ENCODE data around the gene ASPSCR1.

DNA sequence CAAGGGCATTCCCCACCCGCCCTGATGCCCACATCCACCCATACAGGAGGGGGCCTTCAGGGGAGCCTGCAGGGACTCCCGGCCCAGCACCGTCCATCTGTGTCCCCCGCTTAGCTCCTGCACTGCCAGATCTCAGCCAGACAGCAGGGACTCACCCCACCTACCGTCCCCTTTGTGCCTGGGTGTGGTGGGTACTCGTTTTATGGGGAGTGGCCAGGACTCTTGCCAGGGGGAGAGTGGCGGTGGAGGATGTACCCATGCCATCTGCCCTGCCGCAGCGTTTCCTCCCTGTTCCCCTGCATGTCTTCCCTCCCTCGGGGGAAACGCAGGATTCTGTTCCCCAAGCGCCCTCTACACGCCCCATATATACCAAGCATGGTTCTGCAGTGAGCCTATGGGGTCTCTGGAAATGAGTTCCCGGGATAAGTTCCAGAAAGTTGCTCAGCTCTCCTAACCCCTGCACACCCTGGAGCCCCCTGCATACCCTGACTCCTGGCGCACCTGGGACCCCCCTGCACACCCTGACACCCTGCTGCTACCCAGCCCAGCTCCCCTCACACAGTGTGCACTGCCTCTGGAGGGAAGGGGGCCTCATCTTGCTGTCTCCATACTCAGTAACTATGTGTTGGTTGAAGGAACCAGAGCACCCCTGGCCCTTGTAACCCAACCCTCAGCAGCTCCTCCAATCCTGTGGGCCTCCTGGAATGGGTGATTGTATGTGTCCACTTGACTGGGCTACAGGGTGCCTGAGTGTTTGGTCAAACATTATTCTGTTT is 45.7 kb upstream of the ASPSCR1 start:
- TF ChIP-seq, protein P1, sequence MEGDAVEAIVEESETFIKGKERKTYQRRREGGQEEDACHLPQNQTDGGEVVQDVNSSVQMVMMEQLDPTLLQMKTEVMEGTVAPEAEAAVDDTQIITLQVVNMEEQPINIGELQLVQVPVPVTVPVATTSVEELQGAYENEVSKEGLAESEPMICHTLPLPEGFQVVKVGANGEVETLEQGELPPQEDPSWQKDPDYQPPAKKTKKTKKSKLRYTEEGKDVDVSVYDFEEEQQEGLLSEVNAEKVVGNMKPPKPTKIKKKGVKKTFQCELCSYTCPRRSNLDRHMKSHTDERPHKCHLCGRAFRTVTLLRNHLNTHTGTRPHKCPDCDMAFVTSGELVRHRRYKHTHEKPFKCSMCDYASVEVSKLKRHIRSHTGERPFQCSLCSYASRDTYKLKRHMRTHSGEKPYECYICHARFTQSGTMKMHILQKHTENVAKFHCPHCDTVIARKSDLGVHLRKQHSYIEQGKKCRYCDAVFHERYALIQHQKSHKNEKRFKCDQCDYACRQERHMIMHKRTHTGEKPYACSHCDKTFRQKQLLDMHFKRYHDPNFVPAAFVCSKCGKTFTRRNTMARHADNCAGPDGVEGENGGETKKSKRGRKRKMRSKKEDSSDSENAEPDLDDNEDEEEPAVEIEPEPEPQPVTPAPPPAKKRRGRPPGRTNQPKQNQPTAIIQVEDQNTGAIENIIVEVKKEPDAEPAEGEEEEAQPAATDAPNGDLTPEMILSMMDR (IDR thresholded peaks at IDR 0.05), result no peak
- TF ChIP-seq POLR2A (IDR thresholded peaks at IDR 0.05), result no peak

Data from body of pancreas (tissue), 4 donors.